BLaER1 (cell line): ENCODE measurements around the gene RCAN2.

Experiments used
- H3K27ac ChIP-seq: shearing (Covaris generic); formaldehyde crosslinking; 2 replicates; pipeline ENCODE4 v1.8.1; 2022
- H3K27me3 ChIP-seq: shearing (Covaris generic); formaldehyde crosslinking; 2 replicates; pipeline ENCODE4 v1.8.1; 2022
- H3K36me3 ChIP-seq: shearing (Covaris generic); formaldehyde crosslinking; 2 replicates; pipeline ENCODE4 v1.8.1; 2022
- H3K4me1 ChIP-seq: shearing (Covaris generic); formaldehyde crosslinking; 2 replicates; pipeline ENCODE4 v1.8.1; 2022
- H3K4me2 ChIP-seq: shearing (Covaris generic); formaldehyde crosslinking; 2 replicates; pipeline ENCODE4 v1.8.1; 2022
- H3K4me3 ChIP-seq: shearing (Covaris generic); formaldehyde crosslinking; 2 replicates; pipeline ENCODE4 v1.8.1; 2022
- H3K9ac ChIP-seq: shearing (Covaris generic); formaldehyde crosslinking; 2 replicates; pipeline ENCODE4 v1.8.1; 2022
- H3K9me3 ChIP-seq: shearing (Covaris generic); formaldehyde crosslinking; 2 replicates; pipeline ENCODE4 v1.8.1; 2022
- H4K20me1 ChIP-seq: shearing (Covaris generic); formaldehyde crosslinking; 2 replicates; pipeline ENCODE4 v1.8.1; 2022
- Cebpa-rat ChIP-seq: shearing (Covaris generic); IDR thresholded peaks from 2 replicates; pipeline ENCODE4 v1.8.1; 2022

Gene RCAN2

GRCh38 chr6:46216879-46217278 lies 274.4 kb downstream of the RCAN2 start:
- no peak for TF ChIP-seq Cebpa-rat
- no peak overlapping the region for H3K4me2 ChIP-seq
- no peak overlapping the region for H3K9ac ChIP-seq
- no peaks in the 10 kb centered on the region for H4K20me1 ChIP-seq
- no peaks in the 10 kb centered on the region for H3K27me3 ChIP-seq
- H3K4me1 ChIP-seq, result peaks cover 34% of the 10 kb centered on the region
- H3K36me3 ChIP-seq, result no peaks in the 10 kb centered on the region
- no peak overlapping the region for H3K4me3 ChIP-seq
- no peak overlapping the region for H3K27ac ChIP-seq
- H3K9me3 ChIP-seq, result no peaks in the 10 kb centered on the region

DNA sequence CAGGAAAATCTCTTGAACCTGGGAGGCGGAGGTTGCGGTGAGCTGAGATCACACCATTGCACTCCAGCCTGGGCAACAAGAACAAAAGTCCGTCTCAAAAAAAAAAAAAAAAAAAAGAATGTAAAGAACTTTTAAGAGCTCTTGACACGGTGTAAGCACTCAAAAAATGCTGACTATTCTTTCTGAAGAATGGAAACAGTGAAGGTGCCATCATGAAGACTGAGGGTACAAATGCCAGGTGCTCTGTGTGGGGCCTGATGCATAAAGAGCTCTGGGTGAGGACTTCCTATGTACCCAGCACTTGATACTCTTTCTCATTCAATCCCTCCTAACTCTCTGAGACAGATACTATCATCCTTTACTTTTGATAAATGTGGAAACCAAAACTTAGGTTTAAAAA lies 275.5 kb downstream of the RCAN2 start:
- no peaks in the 10 kb centered on the region for H3K36me3 ChIP-seq
- TF ChIP-seq Cebpa-rat, result no peak
- peaks cover 32% of the 10 kb centered on the region for H3K4me1 ChIP-seq
- no peaks in the 10 kb centered on the region for H3K27me3 ChIP-seq
- H4K20me1 ChIP-seq, result no peaks in the 10 kb centered on the region
- no peak overlapping the region for H3K27ac ChIP-seq
- H3K4me3 ChIP-seq, result no peak overlapping the region
- H3K4me2 ChIP-seq, result no peak overlapping the region
- H3K9me3 ChIP-seq, result no peaks in the 10 kb centered on the region
- no peak overlapping the region for H3K9ac ChIP-seq

- Histone ChIP-seq H3K27me3 (no peaks in the 10 kb centered on the region), H3K9ac (no peak overlapping the region), H3K27ac (no peak overlapping the region), H3K36me3 (no peaks in the 10 kb centered on the region), H3K4me2 (no peak overlapping the region), H3K4me3 (no peak overlapping the region), H3K4me1 (peaks cover 26% of the 10 kb centered on the region), H4K20me1 (no peaks in the 10 kb centered on the region), H3K9me3 (no peaks in the 10 kb centered on the region)
- no peak for TF ChIP-seq Cebpa-rat
Observed at GRCh38 chr6:46215213-46215612, 276.0 kb downstream of the RCAN2 start.

DNA sequence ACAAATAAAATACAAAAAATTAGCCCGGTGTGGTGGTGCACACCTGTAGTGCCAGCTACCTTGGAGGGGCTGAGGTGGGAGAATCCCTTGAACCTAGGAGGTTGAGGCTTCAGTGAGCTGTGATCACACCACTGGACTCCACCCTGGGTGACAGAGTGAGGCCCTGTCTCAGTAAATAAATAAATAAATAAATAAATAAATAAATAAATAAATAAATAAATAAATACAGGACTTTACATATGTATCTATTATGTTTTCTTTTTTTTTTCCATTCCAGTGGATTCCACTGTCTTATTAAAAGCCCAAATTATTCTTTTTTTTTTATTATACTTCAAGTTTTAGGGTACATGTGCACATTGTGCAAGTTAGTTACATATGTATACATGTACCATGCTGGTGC lies 279.3 kb downstream of the RCAN2 start:
- H3K4me1 ChIP-seq, result no peaks in the 10 kb centered on the region
- no peaks in the 10 kb centered on the region for H3K9me3 ChIP-seq
- no peak for TF ChIP-seq Cebpa-rat
- H3K27me3 ChIP-seq, result no peaks in the 10 kb centered on the region
- no peak overlapping the region for H3K27ac ChIP-seq
- H4K20me1 ChIP-seq, result no peaks in the 10 kb centered on the region
- no peak overlapping the region for H3K4me3 ChIP-seq
- no peak overlapping the region for H3K4me2 ChIP-seq
- H3K36me3 ChIP-seq, result no peaks in the 10 kb centered on the region
- no peak overlapping the region for H3K9ac ChIP-seq

GRCh38 chr6:46210294-46210693 lies 281.0 kb downstream of the RCAN2 start:
- Histone ChIP-seq H3K27me3 (no peaks in the 10 kb centered on the region), H3K9me3 (no peaks in the 10 kb centered on the region), H4K20me1 (no peaks in the 10 kb centered on the region), H3K4me1 (no peaks in the 10 kb centered on the region), H3K27ac (no peak overlapping the region), H3K36me3 (no peaks in the 10 kb centered on the region), H3K4me3 (no peak overlapping the region), H3K9ac (no peak overlapping the region), H3K4me2 (no peak overlapping the region)
- no peak for TF ChIP-seq Cebpa-rat

DNA sequence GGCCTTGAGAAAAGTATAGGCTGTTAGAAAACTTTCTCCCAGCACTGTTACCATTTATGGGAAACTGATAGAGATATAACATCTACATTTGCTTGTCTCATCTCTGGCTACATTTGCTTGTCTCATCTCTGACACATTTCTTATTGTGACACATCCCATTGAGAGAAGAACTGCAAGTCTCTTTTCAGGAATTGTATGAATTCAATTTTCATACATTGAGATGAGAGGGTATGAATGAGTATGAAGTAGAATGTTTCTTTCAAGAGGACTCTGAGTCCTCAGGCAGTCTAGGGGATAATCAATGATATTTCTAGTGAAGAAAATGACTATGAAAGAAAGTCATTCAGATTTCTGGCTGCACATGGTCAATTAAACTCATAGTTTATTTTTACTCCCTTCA lies 282.9 kb downstream of the RCAN2 start:
- Histone ChIP-seq H3K9ac (no peak overlapping the region), H3K4me1 (no peaks in the 10 kb centered on the region), H3K9me3 (no peaks in the 10 kb centered on the region), H3K4me3 (no peak overlapping the region), H3K27me3 (no peaks in the 10 kb centered on the region), H4K20me1 (no peaks in the 10 kb centered on the region), H3K36me3 (no peaks in the 10 kb centered on the region), H3K4me2 (no peak overlapping the region), H3K27ac (no peak overlapping the region)
- no peak for TF ChIP-seq Cebpa-rat

- H3K27ac ChIP-seq, result no peak overlapping the region
- no peaks in the 10 kb centered on the region for H3K36me3 ChIP-seq
- no peak overlapping the region for H3K9ac ChIP-seq
- H3K4me2 ChIP-seq, result no peak overlapping the region
- H3K27me3 ChIP-seq, result no peaks in the 10 kb centered on the region
- H4K20me1 ChIP-seq, result no peaks in the 10 kb centered on the region
- TF ChIP-seq Cebpa-rat, result no peak
- no peaks in the 10 kb centered on the region for H3K9me3 ChIP-seq
- no peak overlapping the region for H3K4me3 ChIP-seq
- H3K4me1 ChIP-seq, result no peaks in the 10 kb centered on the region
Observed at GRCh38 chr6:46207174-46207573, 284.1 kb downstream of the RCAN2 start.

- Histone ChIP-seq H3K27ac (no peak overlapping the region), H3K4me1 (no peaks in the 10 kb centered on the region), H3K27me3 (no peaks in the 10 kb centered on the region), H3K4me3 (no peak overlapping the region), H3K4me2 (no peak overlapping the region), H3K9ac (no peak overlapping the region), H3K9me3 (no peaks in the 10 kb centered on the region), H3K36me3 (no peaks in the 10 kb centered on the region), H4K20me1 (no peaks in the 10 kb centered on the region)
- TF ChIP-seq Cebpa-rat, result no peak
Observed at GRCh38 chr6:46204880-46205650, 286.2 kb downstream of the RCAN2 start.

GRCh38 chr6:46203391-46204177 lies 287.7 kb downstream of the RCAN2 start:
- H3K9me3 ChIP-seq, result no peaks in the 10 kb centered on the region
- no peak overlapping the region for H3K4me3 ChIP-seq
- H3K36me3 ChIP-seq, result no peaks in the 10 kb centered on the region
- TF ChIP-seq Cebpa-rat, result no peak
- H4K20me1 ChIP-seq, result no peaks in the 10 kb centered on the region
- H3K4me2 ChIP-seq, result no peak overlapping the region
- H3K9ac ChIP-seq, result no peak overlapping the region
- H3K4me1 ChIP-seq, result no peaks in the 10 kb centered on the region
- H3K27me3 ChIP-seq, result no peaks in the 10 kb centered on the region
- H3K27ac ChIP-seq, result no peak overlapping the region

GRCh38 chr6:46201702-46202101 lies 289.5 kb downstream of the RCAN2 start:
- H4K20me1 ChIP-seq, result no peaks in the 10 kb centered on the region

More at GRCh38 chr6:46201702-46202101, 289.5 kb downstream of the RCAN2 start:
- Histone ChIP-seq H3K9me3 (no peaks in the 10 kb centered on the region), H3K4me2 (no peak overlapping the region), H3K36me3 (no peaks in the 10 kb centered on the region), H3K27ac (no peak overlapping the region), H3K9ac (no peak overlapping the region), H3K27me3 (no peaks in the 10 kb centered on the region), H3K4me3 (no peak overlapping the region), H3K4me1 (no peaks in the 10 kb centered on the region)
- TF ChIP-seq Cebpa-rat, result no peak
